GM12878 (cell line): Measurements from ENCODE around the gene PDF. TPM values are rescaled to one million over a fixed set of nuclear protein-coding genes. Genes with fewer than 3 reads are reported as not detected.

Experiments used
- ATF7 ChIP-seq: fragments of 450-650 bp; IDR thresholded peaks from 2 replicates; pipeline ENCODE4 v1.6.1; 2016; ENCODE audit warnings: low read depth, mild to moderate bottlenecking
- BACH1 ChIP-seq: fragments of 450-650 bp; IDR thresholded peaks from 2 replicates; pipeline ENCODE4 v1.6.1; 2017; ENCODE audit warnings: mild to moderate bottlenecking, borderline replicate concordance
- BHLHE40 ChIP-seq, 2 experiments: fragments of 450-650 bp in 1 of 2; IDR thresholded peaks; 2 replicates each; pipeline ENCODE4 v1.6.1; 2011 to 2017; ENCODE audit warnings: low read depth in 2 of 2, borderline replicate concordance in 1 of 2, improper control_type of control experiment in 1 of 2, low read length in 1 of 2, mild to moderate bottlenecking in 1 of 2
- BMI1 ChIP-seq: fragments of 450-650 bp; IDR thresholded peaks from 2 replicates; pipeline ENCODE4 v1.6.1; 2016; ENCODE audit warnings: mild to moderate bottlenecking, moderate library complexity, borderline replicate concordance
- CBFB ChIP-seq: IDR thresholded peaks from 2 replicates; pipeline ENCODE4 v1.6.1; 2016; ENCODE audit warnings: antibody characterized with exemption, low read depth
- CHD1 ChIP-seq: IDR thresholded peaks from 2 replicates; pipeline ENCODE4 v1.6.1; 2012; ENCODE audit warnings: low read depth, low read length, improper control_type of control experiment
- CUX1 ChIP-seq: IDR thresholded peaks from 2 replicates; pipeline ENCODE4 v1.6.1; 2012; ENCODE audit warnings: improper control_type of control experiment, low read depth, low read length; ENCODE audit not compliant: insufficient replicate concordance
- EP300 ChIP-seq, 2 experiments: fragments of 150-350 bp in 1 of 2; IDR thresholded peaks; 2 replicates each; pipeline ENCODE4 v1.6.1; 2011 to 2012; ENCODE audit warnings: low read depth in 2 of 2, low read length in 2 of 2, borderline replicate concordance in 1 of 2, improper control_type of control experiment in 1 of 2, inconsistent platforms in 1 of 2; ENCODE audit not compliant: control insufficient read depth in 1 of 2
- ESRRA ChIP-seq: IDR thresholded peaks from 2 replicates; pipeline ENCODE4 v1.6.1; 2012; ENCODE audit warnings: mild to moderate bottlenecking, low read length, improper control_type of control experiment
- NR2C1 ChIP-seq: fragments of 450-650 bp; IDR thresholded peaks from 2 replicates; pipeline ENCODE4 v1.6.1; 2017; ENCODE audit warnings: antibody characterized with exemption, mild to moderate bottlenecking, moderate library complexity
- NR2F1 ChIP-seq: fragments of 450-650 bp; conservative IDR thresholded peaks from 2 replicates; pipeline ENCODE4 v1.6.1; 2017; ENCODE audit warnings: mild to moderate bottlenecking
- PBX3 ChIP-seq: IDR thresholded peaks from 2 replicates; pipeline ENCODE4 v1.6.1; 2011; ENCODE audit warnings: mild to moderate bottlenecking, low read depth, low read length, moderate library complexity; ENCODE audit not compliant: insufficient replicate concordance
- POLR2AphosphoS5 ChIP-seq: IDR thresholded peaks from 2 replicates; pipeline ENCODE4 v1.6.1; 2011; ENCODE audit warnings: mild to moderate bottlenecking, low read length, inconsistent platforms
- RBBP5 ChIP-seq: fragments of 200-600 bp; sonication (generic); conservative IDR thresholded peaks from 2 replicates; pipeline ENCODE4 v1.6.1; 2016
- SMARCA5 ChIP-seq: fragments of 450-650 bp; IDR thresholded peaks from 2 replicates; pipeline ENCODE4 v1.6.1; 2017; ENCODE audit warnings: mild to moderate bottlenecking
- SPI1 ChIP-seq: IDR thresholded peaks from 2 replicates; pipeline ENCODE4 v1.6.1; 2011; ENCODE audit warnings: low read depth, mild to moderate bottlenecking, low read length, moderate library complexity, borderline replicate concordance; ENCODE audit not compliant: insufficient read depth
- SREBF1 ChIP-seq: IDR thresholded peaks from 2 replicates; pipeline ENCODE4 v1.6.1; 2012; ENCODE audit warnings: mild to moderate bottlenecking, low read length
- SRF ChIP-seq, 2 experiments: IDR thresholded peaks; 2 replicates each; pipeline ENCODE4 v1.6.1; 2011; ENCODE audit warnings: low read depth in 2 of 2, low read length in 2 of 2, mild to moderate bottlenecking in 1 of 2, moderate library complexity in 1 of 2
- ZBED1 ChIP-seq: IDR thresholded peaks from 2 replicates; pipeline ENCODE4 v1.6.1; 2016; ENCODE audit warnings: borderline replicate concordance
- ZBTB33 ChIP-seq: fragments of 450-650 bp; IDR thresholded peaks from 2 replicates; pipeline ENCODE4 v1.6.1; 2017; ENCODE audit warnings: mild to moderate bottlenecking
- ZNF217 ChIP-seq: fragments of 450-650 bp; IDR thresholded peaks from 2 replicates; pipeline ENCODE4 v1.6.1; 2017; ENCODE audit warnings: antibody characterized with exemption, mild to moderate bottlenecking
- ZZZ3 ChIP-seq: IDR thresholded peaks from 2 replicates; pipeline ENCODE4 v1.6.1; 2011; ENCODE audit warnings: low read depth; ENCODE audit not compliant: control insufficient read depth, insufficient read length
- polyA plus RNA-seq, 11 experiments: library from polyadenylated mRNA; depleted of rRNA in 4 of 11; unstranded in 6 of 11; stranded (reverse) in 5 of 11; fragments of >200 nt; fragmentation: Nextera tagmentation in 4 of 11; fragmentation: Illumina TruSeq in 1 of 11; extraction: Ambion mirVana in 4 of 11; extraction: Trizol in 1 of 11; gene quantifications; 1 replicate in 1 of 11; 2 replicates in 10 of 11; pipeline versions ENCODE4 v1.2.1 to v1.2.3, GENCODE V29; 2011 to 2016; ENCODE audit warnings: inconsistent platforms in 2 of 11, missing spikeins in 2 of 11, low read depth in 1 of 11
- total RNA-seq, 4 experiments: library from RNA; depleted of rRNA in 3 of 4; stranded (reverse); fragments of >200 nt in 3 of 4; fragmentation: Illumina TruSeq in 1 of 4; extraction: Trizol in 1 of 4; gene quantifications; 2 replicates each; pipeline versions ENCODE4 v1.2.1 to v1.2.3, GENCODE V29; 2013 to 2021

Gene PDF
- total and polyA plus RNA-seq, 10 of the 15 experiments (the other 5 are each of a cell fraction or from before 2014, with no cell fraction given) = 0.13 to 44.1 (median 16.7) TPM

- TF ChIP-seq NR2C1 (peak; percentile 54), EP300 (IDR thresholded peaks at IDR 0.05; ENCODE audit: borderline replicate concordance in 1 of 2, control insufficient read depth in 1 of 2, low read depth in 2 of 2, low read length in 2 of 2) (no peak), ZNF217 (peak; percentile 70; the same call in 1 of the 2 replicates), SMARCA5 (peak; percentile 99), ESRRA (no peak), SREBF1 (no peak), BMI1 (no peak), SRF (IDR thresholded peaks at IDR 0.05; ENCODE audit: low read depth in 2 of 2, low read length in 2 of 2) (0 out of 4 replicates have a peak, but pooled peaks of 1 of the 2 experiments have one; percentile 5), RBBP5 (no peak), BHLHE40 (IDR thresholded peaks at IDR 0.05; ENCODE audit: borderline replicate concordance in 1 of 2, low read depth in 2 of 2, low read length in 1 of 2) (peak; percentile 32 to 63; a peak in 3 of 4 replicates), NR2F1 (peak; percentile 82), CHD1 (no peak), ZBED1 (no peak), CBFB (no peak), PBX3 (peak; percentile 83), ZZZ3 (no peak), SPI1 (no peak), BACH1 (peak; percentile 91), ZBTB33 (no peak), POLR2AphosphoS5 (peak; percentile 70), CUX1 (no peak), ATF7 (no peak)
These were observed 19.5 kb downstream of the PDF start, which contains the start of gene VPS4A (continued) for GRCh38 chr16:69310653-69311532.
